Subcutaneous abdominal adipose tissue (tissue), 5 donors: ENCODE measurements around the gene DRGX.
A peak's percentile ranks its signal among the peaks of the same experiment; 100 is the strongest.

ENCODE experiments used
- H3K27ac ChIP-seq: one replicate; pipeline ENCODE4 v1.7.0; 2013; ENCODE audit warnings: low read depth, mild to moderate bottlenecking, inconsistent platforms, low read length, moderate library complexity
- H3K27me3 ChIP-seq, 5 donors: one replicate each; pipeline ENCODE4 v1.7.0; 2013; ENCODE audit warnings: low read length in 5 of 5, inconsistent platforms in 1 of 5; ENCODE audit not compliant: control insufficient read depth in 5 of 5, insufficient read depth in 4 of 5
- H3K36me3 ChIP-seq, 5 donors: one replicate each; pipeline ENCODE4 v1.7.0; 2013; ENCODE audit warnings: low read length in 5 of 5; ENCODE audit not compliant: control insufficient read depth in 5 of 5, insufficient read depth in 5 of 5
- H3K4me1 ChIP-seq, 5 donors: one replicate each; pipeline ENCODE4 v1.7.0; 2013; ENCODE audit warnings: low read length in 5 of 5, mild to moderate bottlenecking in 3 of 5, moderate library complexity in 1 of 5; ENCODE audit not compliant: control insufficient read depth in 5 of 5, insufficient read depth in 5 of 5
- H3K4me3 ChIP-seq, 5 donors: one replicate each; pipeline ENCODE4 v1.7.0; 2013; ENCODE audit warnings: low read length in 5 of 5, low read depth in 1 of 5
- H3K9ac ChIP-seq, 5 donors: one replicate each; pipeline ENCODE4 v1.7.0; 2013; ENCODE audit warnings: low read length in 5 of 5, mild to moderate bottlenecking in 4 of 5, moderate library complexity in 3 of 5
- H3K9me3 ChIP-seq, 5 donors: one replicate each; pipeline ENCODE4 v1.7.0; 2013; ENCODE audit warnings: low read length in 5 of 5; ENCODE audit not compliant: control insufficient read depth in 5 of 5
- donor health status: healthy.
- donor health status: healthy.
- donor health status: healthy.
- donor health status: healthy.
- donor health status: healthy.

DRGX gene

GRCh38 chr10:49408519-49409306 is 12.8 kb upstream of the DRGX start:
- Histone ChIP-seq H3K4me1 (no peaks in the 10 kb centered on the region), H3K27ac (no peak overlapping the region), H3K9me3 (no peaks in the 10 kb centered on the region), H3K36me3 (no peaks in the 10 kb centered on the region), H3K27me3 (peaks cover 14 to 49% (median 19%) of the 10 kb centered on the region in 5 donors), H3K4me3 (no peak overlapping the region), H3K9ac (no peak overlapping the region)

GRCh38 chr10:49407552-49408137 is 11.8 kb upstream of the DRGX start:
- Histone ChIP-seq H3K9me3 (no peaks in the 10 kb centered on the region), H3K27me3 (peaks cover 14 to 49% (median 16%) of the 10 kb centered on the region in 5 donors), H3K27ac (no peak overlapping the region), H3K4me1 (no peaks in the 10 kb centered on the region), H3K36me3 (no peaks in the 10 kb centered on the region), H3K9ac (no peak overlapping the region), H3K4me3 (no peak overlapping the region)

GRCh38 chr10:49407151-49407550 is 11.3 kb upstream of the DRGX start:
- H3K27ac ChIP-seq, result no peak overlapping the region
- H3K4me3 ChIP-seq, result no peak overlapping the region
- H3K9me3 ChIP-seq, result no peaks in the 10 kb centered on the region
- H3K27me3 ChIP-seq, result peaks cover 13 to 48% (median 16%) of the 10 kb centered on the region in 5 donors
- H3K9ac ChIP-seq, result no peak overlapping the region
- no peaks in the 10 kb centered on the region for H3K4me1 ChIP-seq
- H3K36me3 ChIP-seq, result no peaks in the 10 kb centered on the region

- Histone ChIP-seq H3K4me1 (no peaks in the 10 kb centered on the region), H3K9me3 (no peaks in the 10 kb centered on the region), H3K27me3 (peaks cover 10 to 53% (median 21%) of the 10 kb centered on the region in 5 donors), H3K4me3 (no peak overlapping the region), H3K36me3 (no peaks in the 10 kb centered on the region), H3K9ac (no peak overlapping the region), H3K27ac (no peak overlapping the region)
Observed at GRCh38 chr10:49404321-49404878, 8.5 kb upstream of the DRGX start.

GRCh38 chr10:49403363-49403762 is 7.5 kb upstream of the DRGX start:
- Histone ChIP-seq H3K27me3 (peaks cover 10 to 54% (median 26%) of the 10 kb centered on the region in 5 donors), H3K27ac (no peak overlapping the region), H3K36me3 (no peaks in the 10 kb centered on the region), H3K4me3 (no peak overlapping the region), H3K4me1 (peaks cover 0 to 2% (median 2%) of the 10 kb centered on the region in 5 donors), H3K9me3 (no peaks in the 10 kb centered on the region), H3K9ac (no peak overlapping the region)

- Histone ChIP-seq H3K36me3 (no peaks in the 10 kb centered on the region), H3K9me3 (no peaks in the 10 kb centered on the region), H3K4me1 (peaks cover 0 to 23% (median 18%) of the 10 kb centered on the region in 5 donors), H3K27me3 (peaks cover 36 to 69% (median 47%) of the 10 kb centered on the region in 5 donors), H3K27ac (no peak overlapping the region), H3K4me3 (no peak overlapping the region), H3K9ac (no peak overlapping the region)
Observed at GRCh38 chr10:49400365-49400764, 4.5 kb upstream of the DRGX start.

GRCh38 chr10:49398986-49399385 is 3.1 kb upstream of the DRGX start:
- peaks cover 0 to 26% (median 19%) of the 10 kb centered on the region in 5 donors for H3K4me1 ChIP-seq
- no peaks in the 10 kb centered on the region for H3K36me3 ChIP-seq
- H3K27ac ChIP-seq, result no peak overlapping the region
- no peak overlapping the region for H3K4me3 ChIP-seq
- H3K9me3 ChIP-seq, result no peaks in the 10 kb centered on the region
- peaks cover 44 to 71% (median 60%) of the 10 kb centered on the region in 5 donors for H3K27me3 ChIP-seq
- no peak overlapping the region for H3K9ac ChIP-seq

GRCh38 chr10:49398000-49398861 is 2.3 kb upstream of the DRGX start:
- Histone ChIP-seq H3K4me3 (peak overlapping the region in 3 of 5 donors; percentile 3 to 55 (median 18)), H3K4me1 (peaks cover 0 to 26% (median 19%) of the 10 kb centered on the region in 5 donors), H3K27me3 (peaks cover 49 to 77% (median 66%) of the 10 kb centered on the region in 5 donors), H3K27ac (no peak overlapping the region), H3K36me3 (no peaks in the 10 kb centered on the region), H3K9me3 (no peaks in the 10 kb centered on the region), H3K9ac (no peak overlapping the region)

- no peaks in the 10 kb centered on the region for H3K9me3 ChIP-seq
- no peak overlapping the region for H3K27ac ChIP-seq
- H3K4me3 ChIP-seq, result peak overlapping the region in 1 of 5 donors; percentile 55
- no peaks in the 10 kb centered on the region for H3K36me3 ChIP-seq
- no peak overlapping the region for H3K9ac ChIP-seq
- peaks cover 0 to 26% (median 19%) of the 10 kb centered on the region in 5 donors for H3K4me1 ChIP-seq
- peaks cover 49 to 79% (median 65%) of the 10 kb centered on the region in 5 donors for H3K27me3 ChIP-seq
Observed at GRCh38 chr10:49397036-49397999, 1.4 kb upstream of the DRGX start.
